K562 (cell line): Measurements from ENCODE around the gene SPTAN1. TPM values are rescaled to one million over a fixed set of nuclear protein-coding genes. Genes with fewer than 3 reads are reported as not detected.
A peak's percentile ranks its signal among the peaks of the same experiment; 100 is the strongest.

Experiments used
- ARID3B ChIP-seq: fragments of 250-450 bp; sonication (Bioruptor Pico); IDR thresholded peaks from 2 replicates; pipeline ENCODE4 v1.4.0; 2020; ENCODE audit warnings: borderline replicate concordance
- ATF4 ChIP-seq: fragments of 450-650 bp; formaldehyde crosslinking; IDR thresholded peaks from 2 replicates; pipeline ENCODE4 v1.4.0; 2022; ENCODE audit warnings: mild to moderate bottlenecking, moderate library complexity
- BRCA1 ChIP-seq, 2 experiments: fragments of 450-650 bp in 1 of 2; sonication (generic) in 1 of 2; formaldehyde crosslinking in 1 of 2; IDR thresholded peaks; 2 replicates each; pipeline versions ENCODE4 v1.5.0 to v1.6.1; 2017 to 2020; ENCODE audit warnings: mild to moderate bottlenecking in 1 of 2, missing genetic modification reagents in 1 of 2
- BRF1 ChIP-seq: IDR thresholded peaks from 3 replicates; pipeline ENCODE4 v1.6.1; 2011; ENCODE audit warnings: borderline replicate concordance, mild to moderate bottlenecking; ENCODE audit not compliant: insufficient read length; ENCODE audit errors: extremely low read depth
- FIP1L1 ChIP-seq: fragments of 200-400 bp; formaldehyde crosslinking; IDR thresholded peaks from 2 replicates; pipeline ENCODE4 v1.6.1; 2018; ENCODE audit warnings: mild to moderate bottlenecking, low read depth, low read length; ENCODE audit not compliant: poor library complexity, severe bottlenecking
- GMEB1 ChIP-seq: fragments of 250-450 bp; sonication (Bioruptor Pico); IDR thresholded peaks from 2 replicates; pipeline ENCODE4 v1.4.0; 2020; ENCODE audit warnings: mild to moderate bottlenecking
- HBP1 ChIP-seq: fragments of 450-650 bp; formaldehyde crosslinking; IDR thresholded peaks from 2 replicates; pipeline ENCODE4 v1.4.0; 2022; ENCODE audit warnings: missing genetic modification characterization
- ILF3 ChIP-seq: fragments of 450-650 bp; IDR thresholded peaks from 2 replicates; pipeline ENCODE4 v1.6.1; 2018; ENCODE audit warnings: antibody characterized with exemption, mild to moderate bottlenecking, moderate library complexity, borderline replicate concordance
- KLF10 ChIP-seq: fragments of 250-450 bp; sonication (Bioruptor Pico); IDR thresholded peaks from 2 replicates; pipeline ENCODE4 v1.6.1; 2021; ENCODE audit warnings: matching md5 sums
- MXI1 ChIP-seq: IDR thresholded peaks from 2 replicates; pipeline ENCODE4 v1.6.1; 2011; ENCODE audit warnings: low read depth, mild to moderate bottlenecking, improper control_type of control experiment, low read length
- POLR2AphosphoS5 ChIP-seq: IDR thresholded peaks from 2 replicates; pipeline ENCODE4 v1.6.1; 2011; ENCODE audit warnings: mild to moderate bottlenecking, low read depth, low read length, moderate library complexity; ENCODE audit not compliant: control insufficient read depth, insufficient read depth
- PYGO2 ChIP-seq: fragments of 450-650 bp; IDR thresholded peaks from 2 replicates; pipeline ENCODE4 v1.6.1; 2016; ENCODE audit warnings: mild to moderate bottlenecking, missing genetic modification characterization, moderate library complexity, missing compliant biosample characterization
- SMARCA5 ChIP-seq: fragments of 450-650 bp; IDR thresholded peaks from 2 replicates; pipeline ENCODE4 v1.6.1; 2016
- WHSC1 ChIP-seq: IDR thresholded peaks from one replicate; pipeline ENCODE4 v1.6.1; 2012; ENCODE audit warnings: low read length, control low read depth, inconsistent platforms
- ZNF639 ChIP-seq, 2 experiments: fragments of 200-800 bp in 1 of 2; sonication (Bioruptor generic) in 1 of 2; sonication (generic) in 1 of 2; formaldehyde crosslinking in 1 of 2; IDR thresholded peaks in 1 of 2; conservative IDR thresholded peaks in 1 of 2; 2 replicates each; pipeline versions ENCODE4 v1.5.0 to v1.6.1; 2016 to 2020; ENCODE audit warnings: missing compliant biosample characterization in 1 of 2, missing genetic modification characterization in 1 of 2, missing genetic modification reagents in 1 of 2
- ZNF740 ChIP-seq, 3 experiments: fragments of 200-800 bp in 1 of 3; sonication (Bioruptor generic) in 1 of 3; sonication (generic) in 1 of 3; formaldehyde crosslinking in 1 of 3; IDR thresholded peaks; 2 replicates each; pipeline versions ENCODE4 v1.6.1 to v1.8.0; 2016 to 2022; ENCODE audit warnings: mild to moderate bottlenecking in 2 of 3, missing compliant biosample characterization in 2 of 3, missing genetic modification characterization in 2 of 3, missing genetic modification reagents in 1 of 3
- polyA plus RNA-seq, 8 experiments: library from polyadenylated mRNA; depleted of rRNA in 4 of 8; stranded (reverse) in 5 of 8; unstranded in 3 of 8; fragments of >200 nt; fragmentation: Nextera tagmentation in 2 of 8; fragmentation: Illumina TruSeq in 1 of 8; extraction: Ambion mirVana in 2 of 8; extraction: Trizol in 1 of 8; gene quantifications; 2 replicates each; pipeline versions ENCODE4 v1.2.1 to v1.2.3, GENCODE V29; 2011 to 2014; ENCODE audit warnings: inconsistent platforms in 1 of 8, missing spikeins in 1 of 8
- total RNA-seq, 7 experiments: library from RNA; depleted of rRNA in 6 of 7; stranded (reverse); fragments of >200 nt in 6 of 7; fragmentation: Illumina TruSeq in 2 of 7; extraction: Trizol in 2 of 7; gene quantifications; 2 replicates each; pipeline versions ENCODE4 v1.2.1 to v1.2.3, GENCODE V29; 2011 to 2021; ENCODE audit warnings: low replicate concordance in 1 of 7

The SPTAN1 gene
- total and polyA plus RNA-seq, 9 of the 15 experiments (the other 6 are each of a cell fraction or from before 2014, with no cell fraction given), result 1.5 to 13.5 (median 6.8) TPM

GRCh38 chr9:128504485-128505413 is 47.6 kb upstream of the SPTAN1 start, which contains the start of gene GLE1 (continued):
- TF ChIP-seq ATF4 (no peak), ILF3 (no peak), BRF1 (no peak), SMARCA5 (no peak), ARID3B (CRISPR knock-in tag) (no peak), ZNF639 (CRISPR knock-in tag; conservative IDR thresholded peaks at IDR 0.05 in 1 of 2, IDR thresholded peaks at IDR 0.05 in 1 of 2) (0 out of 4 replicates have a peak, but pooled peaks of 1 of the 2 experiments have one; percentile 47), WHSC1 (no peak), ZNF740 (CRISPR knock-in tag; IDR thresholded peaks at IDR 0.05) (no peak), ZNF740 (tag; IDR thresholded peaks at IDR 0.05) (no peak), BRCA1 (IDR thresholded peaks at IDR 0.05) (no peak), BRCA1 (CRISPR knock-in tag; IDR thresholded peaks at IDR 0.05) (no peak), HBP1 (CRISPR knock-in tag) (no peak), PYGO2 (no peak), POLR2AphosphoS5 (peak; percentile 75), FIP1L1 (no peak), MXI1 (peak; percentile 9; the same call in 1 of the 2 replicates), KLF10 (CRISPR knock-in tag) (peak; percentile 26; the same call in 1 of the 2 replicates), GMEB1 (CRISPR knock-in tag) (peak; percentile 77)
